DOHH2 (cell line): Measurements from ENCODE around the gene FAM174C.

Experiments used
- CTCF ChIP-seq: fragments of 200-600 bp; sonication (generic); IDR thresholded peaks from one replicate; pipeline ENCODE4 v1.5.1; 2014; ENCODE audit warnings: antibody characterized with exemption, mild to moderate bottlenecking, low read depth, low read length; ENCODE audit not compliant: poor library complexity, severe bottlenecking
- EZH2phosphoT487 ChIP-seq: fragments of 200-600 bp; sonication (generic); IDR thresholded peaks from 2 replicates; pipeline ENCODE4 v1.6.1; 2017; ENCODE audit warnings: borderline replicate concordance, mild to moderate bottlenecking, antibody characterized with exemption, low read length, moderate library complexity, mixed read lengths

GRCh38 chr19:1315470-1316166 lies 40.3 kb downstream of the FAM174C start:
- TF ChIP-seq CTCF (peak; percentile 63), EZH2phosphoT487 (0 out of 2 replicates have a peak, but pooled peaks have one; percentile 38)
